GM21447 (cell line): ENCODE data around the gene DCAF10.
"Not testable (repeated sequence)": the region's sequence is repeated elsewhere in the genome, so short reads cannot be mapped to it uniquely, and the experiment has no call there.

ENCODE experiments used
- ATAC-seq: cut with Tn5 transposase; IDR thresholded peaks from one replicate; pipeline ENCODE4 v1.9.1; 2021; ENCODE audit not compliant: unreplicated experiment

DCAF10 gene

DNA sequence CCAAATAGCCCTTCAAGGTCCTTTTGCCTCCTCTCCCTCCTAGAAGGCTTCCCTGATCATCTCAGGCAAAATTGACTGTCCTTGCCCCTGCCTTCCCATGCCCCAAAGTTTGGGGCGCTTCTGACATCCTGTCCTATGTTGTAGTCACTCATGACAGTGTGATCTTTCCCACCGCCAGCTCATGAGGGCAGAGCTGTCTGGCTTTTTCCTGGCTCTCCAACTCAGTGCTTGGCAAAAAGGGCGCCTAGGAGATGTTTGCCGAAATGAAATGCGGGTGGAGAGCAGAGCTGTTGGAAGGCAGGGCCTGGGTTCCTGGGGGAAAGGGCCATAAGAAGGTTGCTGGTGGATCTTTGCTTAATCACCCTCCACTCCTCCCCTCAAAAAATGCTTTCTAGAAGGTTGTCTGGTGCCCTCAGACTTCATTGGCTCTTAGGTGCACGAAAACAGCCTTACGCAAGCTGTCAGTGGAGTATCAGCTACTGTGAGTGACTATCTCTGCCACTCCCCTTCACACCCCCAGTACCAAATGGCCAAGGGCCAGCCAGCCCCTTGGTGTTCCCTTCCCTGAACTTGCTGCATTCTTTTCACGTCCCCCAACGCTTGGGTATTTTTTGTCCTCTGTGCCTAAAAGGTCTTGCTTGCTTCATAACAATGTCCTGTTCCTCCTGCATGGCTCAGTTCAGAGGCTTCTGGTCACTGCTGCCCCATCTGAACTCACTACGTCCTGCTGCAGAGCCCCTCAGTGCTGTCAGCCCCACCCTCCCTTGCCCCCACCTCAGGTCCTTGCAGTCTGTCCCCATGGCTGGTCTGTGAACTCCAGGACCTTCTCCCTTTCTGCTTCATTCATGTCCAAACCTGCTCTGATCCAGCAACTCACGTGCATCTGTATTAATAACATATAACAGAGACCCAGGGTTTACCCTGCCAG is 106.0 kb downstream of the DCAF10 start:
- no peak for ATAC-seq

GRCh38 chr9:37908283-37908682 is 107.7 kb downstream of the DCAF10 start:
- no peak for ATAC-seq

DNA sequence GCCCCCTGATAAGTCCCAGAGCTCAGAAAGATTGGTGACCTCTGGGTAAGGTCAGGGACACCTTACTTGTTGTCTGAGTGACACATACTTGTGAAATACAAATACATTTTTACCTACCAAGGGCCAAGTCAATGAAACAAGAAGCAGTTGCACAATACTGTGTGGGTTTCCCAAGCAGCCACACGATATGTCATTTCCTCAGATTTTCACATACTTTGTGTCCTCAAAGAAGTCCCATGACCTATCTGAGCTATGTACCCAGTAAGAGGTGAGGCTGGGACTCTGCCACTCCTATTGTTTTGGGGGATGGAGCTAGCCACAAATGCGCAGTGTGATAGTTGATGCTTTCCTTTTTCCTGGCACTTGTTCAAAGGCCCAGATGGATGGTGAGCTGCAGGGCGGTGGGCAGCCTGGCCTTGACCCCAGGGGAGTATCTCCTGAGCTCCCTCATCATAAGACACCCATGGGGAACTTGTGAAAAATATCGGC is 108.1 kb downstream of the DCAF10 start:
- no peak for ATAC-seq

DNA sequence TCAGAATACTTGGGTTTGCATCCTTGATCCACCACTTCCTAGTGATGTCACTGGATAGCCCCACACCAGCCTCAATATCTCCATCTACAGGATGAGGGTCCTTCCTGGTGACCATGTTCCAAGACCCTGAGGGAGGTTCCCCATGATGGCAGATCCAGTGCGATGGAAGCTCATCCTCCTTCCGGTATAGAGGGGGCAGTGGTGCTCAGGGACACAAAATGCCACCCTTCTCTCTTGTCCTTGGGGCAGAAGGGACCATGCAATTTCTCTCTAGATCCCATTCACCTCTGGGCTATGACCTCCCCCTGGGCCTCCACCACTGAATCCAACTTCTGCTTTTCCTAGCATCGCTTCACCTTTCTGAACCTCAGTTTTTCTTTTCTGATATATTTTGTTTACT is 108.7 kb downstream of the DCAF10 start:
- no peak for ATAC-seq

- not testable (repeated sequence) for ATAC-seq
Observed at GRCh38 chr9:37909836-37910235, 109.2 kb downstream of the DCAF10 start.

- ATAC-seq, result no peak
Observed at GRCh38 chr9:37910271-37910670, 109.7 kb downstream of the DCAF10 start.

GRCh38 chr9:37911271-37911681 is 110.7 kb downstream of the DCAF10 start:
- ATAC-seq, result no peak

- peak; percentile 80 for ATAC-seq
Observed at GRCh38 chr9:37913480-37914153, 113.0 kb downstream of the DCAF10 start.

DNA sequence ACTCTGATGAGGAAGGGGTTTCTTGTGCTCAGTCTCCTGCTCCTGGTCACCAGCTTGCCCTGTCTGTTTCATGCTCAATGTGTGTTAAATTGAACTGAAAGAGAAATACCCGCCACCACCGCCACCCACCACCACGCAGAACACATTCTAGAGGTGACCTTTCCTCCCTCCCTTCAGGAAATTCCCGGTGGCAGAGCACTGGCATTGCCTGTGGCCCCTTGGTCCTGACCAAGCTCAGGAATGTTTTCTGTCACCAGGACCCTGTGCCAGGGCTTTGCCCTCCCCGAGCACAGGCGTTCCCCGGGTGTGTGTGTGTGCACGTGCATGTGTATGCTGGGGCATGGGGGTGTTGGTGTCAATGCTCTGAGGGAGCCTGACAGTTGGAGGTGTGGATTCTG is 113.6 kb downstream of the DCAF10 start:
- no peak for ATAC-seq

DNA sequence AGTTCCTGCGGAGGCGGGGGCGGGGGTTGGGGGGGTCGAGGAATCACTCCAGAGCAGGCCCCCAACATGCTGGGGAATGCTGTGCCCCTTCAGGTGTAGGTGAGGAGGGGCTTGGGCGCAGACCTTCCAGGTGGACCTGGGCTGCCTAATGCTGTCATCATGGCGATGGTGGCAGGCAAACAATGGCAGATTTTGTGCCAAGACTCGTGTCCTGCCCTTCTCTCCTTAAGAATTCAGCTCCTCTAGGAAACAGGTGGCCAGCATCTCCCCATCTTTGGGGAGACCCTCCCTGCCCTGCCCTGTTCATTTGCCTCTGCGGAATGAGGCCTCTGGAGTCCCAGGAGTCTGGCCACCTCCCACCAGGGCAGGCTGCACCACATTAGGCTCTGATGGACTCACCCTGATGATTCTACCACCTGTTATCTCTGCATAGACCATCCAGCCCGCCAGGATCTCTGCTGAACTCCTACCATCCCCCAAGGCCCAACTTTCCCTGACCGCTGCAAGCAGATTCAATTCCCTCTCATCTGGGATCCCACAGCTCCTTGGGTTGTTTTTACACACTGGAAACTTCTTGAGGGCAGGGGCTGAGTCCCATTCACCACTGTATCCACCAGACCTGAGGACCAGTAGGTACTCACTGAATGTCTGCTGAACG is 114.2 kb downstream of the DCAF10 start:
- no peak for ATAC-seq

- ATAC-seq, result no peak
Observed at GRCh38 chr9:37915911-37916470, 115.4 kb downstream of the DCAF10 start.

DNA sequence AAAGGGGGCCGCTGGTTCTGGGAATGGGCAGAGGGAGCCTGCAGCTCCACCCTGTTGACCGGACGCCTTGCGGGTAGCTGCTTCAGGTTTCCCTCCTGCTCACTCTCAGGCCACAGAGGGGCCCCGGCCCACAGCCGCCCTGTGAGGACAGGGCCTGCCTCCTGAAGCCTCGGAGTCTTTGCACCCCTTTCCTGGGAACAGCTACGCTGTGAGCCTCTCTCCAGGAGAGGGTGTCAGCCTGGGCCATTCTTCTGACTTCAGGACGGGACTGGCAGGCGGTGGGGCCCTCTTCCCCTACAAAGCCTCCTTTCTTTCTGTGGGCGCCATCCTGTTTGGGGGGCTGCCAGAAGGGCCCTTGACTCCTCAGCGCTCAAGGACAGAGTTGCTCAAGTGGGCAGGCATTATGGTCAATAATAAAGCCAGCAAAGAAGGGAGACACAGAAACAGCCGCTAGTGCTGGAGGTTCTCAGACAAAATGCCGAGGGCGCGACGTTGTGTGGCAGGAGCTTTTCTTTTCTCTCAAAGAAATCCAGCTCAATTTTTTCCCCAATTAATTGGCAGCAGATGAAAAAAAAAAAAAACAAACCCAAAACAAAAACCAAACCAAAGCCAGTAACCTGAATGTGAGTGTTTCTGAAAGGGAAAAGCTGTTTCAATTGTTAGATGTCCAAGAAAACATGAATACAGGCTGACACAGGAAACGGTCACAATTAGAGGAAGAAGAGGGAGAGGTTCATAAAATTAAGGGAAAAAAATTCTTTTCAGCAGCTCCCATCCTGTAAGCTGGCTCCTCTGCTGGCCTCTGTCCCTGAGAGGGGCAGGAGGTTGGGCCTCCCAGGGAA is 116.1 kb downstream of the DCAF10 start:
- ATAC-seq, result no peak
